AG09319 (cell line): ENCODE measurements around the gene HOXA11.
A peak's percentile ranks its signal among the peaks of the same experiment; 100 is the strongest.

Experiments used
- DNase-seq: peaks from one replicate; pipeline ENCODE4 v3.0.0-alpha.2; 2010; ENCODE audit warnings: low read depth; ENCODE audit errors: extremely low read depth
- TF ChIP-seq, protein P1 (sequence below): IDR thresholded peaks from 2 replicates; pipeline ENCODE4 v1.5.1; 2011; ENCODE audit warnings: low read depth, mild to moderate bottlenecking, inconsistent platforms, low read length, moderate library complexity

The HOXA11 gene

DNA sequence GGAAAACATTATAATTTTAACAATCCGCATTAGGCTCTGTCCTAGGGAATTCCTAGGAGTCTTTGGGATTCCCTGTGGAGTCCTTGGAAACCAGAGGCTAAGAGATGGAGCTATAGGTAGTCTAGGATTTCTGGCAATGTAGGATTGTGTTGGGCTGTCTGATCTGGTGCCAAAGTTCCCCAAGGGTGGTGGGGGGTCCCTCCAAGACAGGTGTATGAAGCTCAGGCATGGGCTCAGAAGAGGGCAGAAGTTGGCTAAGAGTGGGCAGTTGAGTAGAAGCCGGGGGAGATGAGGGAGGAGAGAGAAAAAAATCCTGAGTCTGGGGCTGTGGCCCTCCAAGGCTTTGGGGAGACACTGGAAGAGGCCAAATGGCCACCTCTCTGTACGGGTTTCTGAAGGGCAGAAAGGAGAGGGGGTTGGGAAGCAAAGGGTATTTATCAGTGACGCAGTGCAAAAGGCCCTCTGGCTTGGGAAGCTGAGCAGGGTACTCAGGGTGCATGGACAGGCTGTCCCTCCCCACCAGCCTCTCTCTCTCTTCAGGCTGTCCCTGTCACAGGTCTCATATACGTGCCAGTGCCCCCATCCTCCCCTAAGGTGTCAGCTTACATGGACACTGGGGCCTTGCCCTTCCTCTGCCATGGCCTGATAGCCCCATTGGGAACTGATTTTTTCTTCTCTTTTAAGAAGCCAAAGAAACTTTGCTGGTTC lies 38.4 kb downstream of the HOXA11 start:
- TF ChIP-seq, protein P1, sequence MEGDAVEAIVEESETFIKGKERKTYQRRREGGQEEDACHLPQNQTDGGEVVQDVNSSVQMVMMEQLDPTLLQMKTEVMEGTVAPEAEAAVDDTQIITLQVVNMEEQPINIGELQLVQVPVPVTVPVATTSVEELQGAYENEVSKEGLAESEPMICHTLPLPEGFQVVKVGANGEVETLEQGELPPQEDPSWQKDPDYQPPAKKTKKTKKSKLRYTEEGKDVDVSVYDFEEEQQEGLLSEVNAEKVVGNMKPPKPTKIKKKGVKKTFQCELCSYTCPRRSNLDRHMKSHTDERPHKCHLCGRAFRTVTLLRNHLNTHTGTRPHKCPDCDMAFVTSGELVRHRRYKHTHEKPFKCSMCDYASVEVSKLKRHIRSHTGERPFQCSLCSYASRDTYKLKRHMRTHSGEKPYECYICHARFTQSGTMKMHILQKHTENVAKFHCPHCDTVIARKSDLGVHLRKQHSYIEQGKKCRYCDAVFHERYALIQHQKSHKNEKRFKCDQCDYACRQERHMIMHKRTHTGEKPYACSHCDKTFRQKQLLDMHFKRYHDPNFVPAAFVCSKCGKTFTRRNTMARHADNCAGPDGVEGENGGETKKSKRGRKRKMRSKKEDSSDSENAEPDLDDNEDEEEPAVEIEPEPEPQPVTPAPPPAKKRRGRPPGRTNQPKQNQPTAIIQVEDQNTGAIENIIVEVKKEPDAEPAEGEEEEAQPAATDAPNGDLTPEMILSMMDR = no peak
- DNase-seq = no peak

DNA sequence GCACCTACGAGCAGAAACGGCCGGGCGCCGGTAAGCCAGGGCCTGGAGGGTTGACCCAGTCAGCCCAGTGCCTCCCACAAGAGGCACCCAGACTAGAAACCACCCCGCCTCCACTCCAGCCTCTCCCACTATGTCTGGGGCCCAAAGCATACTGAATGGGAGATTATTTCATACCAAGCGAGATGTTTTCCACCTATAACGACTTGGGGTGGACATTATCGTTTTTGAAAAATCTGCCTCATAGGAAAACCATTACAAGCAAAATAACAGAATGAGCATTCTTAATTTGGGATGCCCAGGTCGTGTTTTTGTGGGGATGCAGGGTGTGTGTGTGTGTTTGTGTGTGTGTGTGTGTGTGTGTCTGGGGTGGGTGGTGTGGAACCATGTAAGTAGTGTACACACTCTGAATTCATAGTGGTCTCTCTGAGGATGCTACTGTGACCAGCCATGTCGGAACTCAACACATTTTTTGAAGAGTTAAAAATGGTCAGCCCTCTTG lies 39.1 kb downstream of the HOXA11 start:
- no peak for DNase-seq
- TF ChIP-seq, protein P1 = no peak

- TF ChIP-seq, protein P1 = no peak
- no peak for DNase-seq
These were observed 39.7 kb downstream of the HOXA11 start for GRCh38 chr7:27145165-27145913.

DNA sequence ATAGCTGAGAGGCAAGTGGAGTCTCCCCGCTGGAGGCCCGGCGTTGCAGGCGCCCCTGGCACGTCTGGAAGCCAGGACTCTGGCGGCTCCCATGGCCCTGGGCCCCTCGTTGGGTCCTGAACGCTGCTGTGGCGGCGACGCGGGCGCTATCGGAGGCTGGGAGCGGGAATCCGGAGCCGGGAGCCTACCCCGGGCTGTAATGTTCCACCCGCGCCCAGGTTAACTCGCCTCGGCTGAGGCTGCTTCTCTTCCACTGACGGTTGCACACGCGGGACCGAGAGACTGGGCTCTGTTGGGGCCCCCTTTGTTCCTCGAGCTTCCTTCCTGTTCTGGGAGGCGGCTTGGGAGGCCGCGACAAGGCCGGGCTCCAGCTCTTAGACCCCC lies 40.3 kb downstream of the HOXA11 start:
- no peak for DNase-seq
- TF ChIP-seq, protein P1 = no peak

DNA sequence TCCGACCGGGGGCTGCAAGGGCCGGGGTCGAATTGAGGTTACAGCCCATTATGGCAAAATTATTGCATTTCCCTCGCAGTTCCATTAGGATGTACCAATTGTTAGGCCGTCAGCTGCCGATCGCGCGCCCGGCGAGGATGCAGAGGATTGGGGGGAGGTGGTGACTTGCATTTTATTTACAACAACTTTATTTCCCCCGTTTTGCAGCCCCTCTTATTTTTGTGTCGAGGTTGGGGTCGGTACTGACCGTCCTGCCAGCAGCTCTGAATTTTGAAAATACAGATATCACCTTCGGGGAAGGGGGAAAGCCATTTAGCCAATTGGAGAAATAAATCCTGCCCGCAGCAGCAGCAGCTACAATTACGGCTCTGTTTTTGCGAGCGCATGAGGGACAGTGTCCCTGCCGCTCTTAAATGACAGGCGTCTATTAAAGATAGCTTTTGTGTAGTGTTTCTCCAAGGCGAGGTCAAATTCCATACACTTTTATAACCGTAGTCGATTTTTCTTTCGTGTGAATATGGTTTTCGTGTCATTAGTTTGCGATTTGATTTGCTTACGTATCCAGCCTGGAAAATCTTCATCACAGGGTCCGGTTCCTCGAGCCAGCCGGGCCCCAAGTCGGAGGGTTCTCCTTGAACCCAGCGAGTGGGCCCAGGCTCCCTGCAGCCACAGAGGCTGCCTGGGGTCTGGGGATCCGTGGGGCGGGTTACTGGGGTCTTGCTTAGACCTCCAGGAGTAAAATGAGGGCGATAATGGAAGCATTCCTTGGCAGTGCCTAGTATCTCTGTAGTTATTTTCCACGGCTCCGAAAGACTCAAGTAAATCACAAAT lies 40.9 kb downstream of the HOXA11 start:
- TF ChIP-seq, protein P1 = no peak

DNA sequence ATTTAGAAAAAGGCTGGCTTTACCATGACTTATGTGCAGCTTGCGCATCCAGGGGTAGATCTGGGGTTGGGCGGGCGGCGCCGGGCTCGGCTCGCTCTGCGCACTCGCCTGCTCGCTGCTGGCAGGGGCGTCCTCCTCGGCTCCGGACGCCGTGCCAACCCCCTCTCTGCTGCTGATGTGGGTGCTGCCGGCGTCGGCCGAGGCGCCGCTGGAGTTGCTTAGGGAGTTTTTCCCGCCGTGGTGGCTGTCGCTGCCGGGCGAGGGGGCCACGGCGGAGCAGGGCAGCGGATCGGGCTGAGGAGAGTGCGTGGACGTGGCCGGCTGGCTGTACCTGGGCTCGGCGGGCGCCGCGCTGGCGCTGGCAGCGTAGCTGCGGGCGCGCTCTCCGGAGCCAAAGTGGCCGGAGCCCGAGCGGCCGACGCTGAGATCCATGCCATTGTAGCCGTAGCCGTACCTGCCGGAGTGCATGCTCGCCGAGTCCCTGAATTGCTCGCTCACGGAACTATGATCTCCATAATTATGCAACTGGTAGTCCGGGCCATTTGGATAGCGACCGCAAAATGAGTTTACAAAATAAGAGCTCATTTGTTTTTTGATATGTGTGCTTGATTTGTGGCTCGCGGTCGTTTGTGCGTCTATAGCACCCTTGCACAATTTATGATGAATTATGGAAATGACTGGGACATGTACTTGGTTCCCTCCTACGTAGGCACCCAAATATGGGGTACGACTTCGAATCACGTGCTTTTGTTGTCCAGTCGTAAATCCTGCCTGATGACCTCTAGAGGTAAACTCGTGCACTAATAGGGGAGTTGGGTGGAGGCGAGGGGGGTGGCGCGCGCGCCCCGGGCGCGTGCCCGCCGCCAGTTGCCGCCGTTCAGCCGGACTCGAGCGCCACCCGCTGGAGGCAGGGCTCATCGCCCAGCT lies 41.7 kb downstream of the HOXA11 start, which contains the start of gene HOXA5:
HOXA5 (minus strand) TSS at position 659 of the 927 bp plus-strand sequence; CDS start at position 585, 74 bp downstream.
- DNase-seq = no peak
- TF ChIP-seq, protein P1 = peak; percentile 6

More for the DNA sequence above, 40.9 kb downstream of the HOXA11 start:
- DNase-seq = no peak
